NCI-H748 (cell line): ENCODE data around the gene MRPS33.
"Not testable (repeated sequence)": the region's sequence is repeated elsewhere in the genome, so short reads cannot be mapped to it uniquely, and the experiment has no call there.

Experiments
- DNase-seq: peaks from one replicate; lab custom pipeline; 2025; ENCODE audit not compliant: unreplicated experiment; lab: John Stamatoyannopoulos, UW

MRPS33 gene

DNA sequence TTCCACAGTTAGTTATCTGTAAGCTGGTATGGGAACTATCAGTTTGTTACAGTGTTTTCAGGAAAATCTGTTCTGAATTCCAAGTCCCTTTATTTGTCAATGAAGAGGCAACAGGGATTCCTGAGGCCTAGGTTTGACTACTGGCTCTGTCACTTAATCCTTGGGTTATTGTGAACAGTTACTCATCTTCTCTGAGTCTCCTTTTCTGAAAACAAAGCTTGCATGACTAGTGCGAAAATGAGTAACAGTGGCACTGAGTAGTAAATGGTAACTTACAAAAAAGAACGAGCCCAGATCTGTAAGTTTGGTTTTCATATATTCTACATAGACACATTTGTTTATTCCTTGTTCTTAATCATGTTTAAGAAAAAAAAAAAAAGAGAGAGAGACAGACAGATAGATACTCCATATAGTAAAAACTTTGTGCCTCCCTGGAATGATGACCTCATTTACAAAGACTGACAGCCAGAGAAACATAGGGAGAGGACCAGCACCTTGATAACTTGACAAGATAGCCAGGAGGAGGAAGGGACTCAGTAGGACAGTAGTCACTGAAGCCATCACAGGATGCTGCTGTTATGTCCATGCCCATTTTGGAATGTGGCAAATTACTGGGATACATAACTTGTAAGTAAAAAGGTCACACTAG, 1.9 kb downstream of the MRPS33 start:
- DNase-seq, result no peak

DNA sequence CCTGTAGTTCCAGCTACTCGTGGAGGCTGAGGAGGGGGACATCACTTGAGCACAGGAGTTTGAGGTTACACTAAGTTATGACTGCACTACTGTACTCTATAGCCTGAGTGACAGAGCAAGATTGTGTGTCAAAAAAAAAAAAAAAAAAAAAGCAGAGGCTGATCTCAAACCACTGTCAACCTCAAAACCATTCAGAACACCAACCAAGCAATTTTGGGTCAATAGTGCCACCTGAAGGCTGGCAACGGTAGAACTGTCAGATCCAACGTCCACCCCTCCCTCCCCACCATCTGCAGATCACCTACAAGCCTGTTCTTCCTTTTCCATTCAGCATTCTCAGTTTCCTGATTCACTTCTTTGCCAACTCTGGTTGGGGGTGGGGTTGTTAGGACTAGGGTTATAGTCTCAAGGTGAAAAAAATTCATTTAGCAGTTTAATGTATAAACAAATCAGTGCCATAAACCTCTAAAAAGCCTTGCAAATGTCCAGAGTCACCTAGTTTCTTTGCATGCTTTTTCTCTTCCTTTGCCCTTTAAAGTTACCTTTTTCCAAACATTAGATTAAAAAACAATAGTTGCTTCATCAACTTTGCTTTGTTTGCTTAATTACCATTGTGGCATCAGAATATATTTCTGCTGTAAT, 2.6 kb downstream of the MRPS33 start:
- peak; percentile 70 for DNase-seq

DNA sequence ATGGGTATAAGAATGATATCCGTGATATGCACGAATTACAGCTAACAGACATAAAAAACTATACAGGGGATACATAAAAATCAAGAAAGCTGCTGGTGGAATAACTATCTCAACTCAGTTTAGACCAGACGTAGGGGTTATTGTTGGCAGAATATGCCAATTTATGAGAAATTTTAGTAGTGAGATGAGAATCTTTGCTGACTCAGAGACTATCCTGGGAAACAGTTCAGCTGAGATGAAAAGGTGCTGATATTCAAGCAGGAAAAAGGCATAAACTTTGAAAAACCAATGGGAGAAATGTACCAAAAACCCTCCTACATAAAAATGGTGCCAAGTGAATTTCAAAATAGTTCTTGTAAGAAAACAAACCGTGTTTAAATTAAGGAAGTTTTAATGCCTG, 3.3 kb downstream of the MRPS33 start:
- DNase-seq, result no peak

DNA sequence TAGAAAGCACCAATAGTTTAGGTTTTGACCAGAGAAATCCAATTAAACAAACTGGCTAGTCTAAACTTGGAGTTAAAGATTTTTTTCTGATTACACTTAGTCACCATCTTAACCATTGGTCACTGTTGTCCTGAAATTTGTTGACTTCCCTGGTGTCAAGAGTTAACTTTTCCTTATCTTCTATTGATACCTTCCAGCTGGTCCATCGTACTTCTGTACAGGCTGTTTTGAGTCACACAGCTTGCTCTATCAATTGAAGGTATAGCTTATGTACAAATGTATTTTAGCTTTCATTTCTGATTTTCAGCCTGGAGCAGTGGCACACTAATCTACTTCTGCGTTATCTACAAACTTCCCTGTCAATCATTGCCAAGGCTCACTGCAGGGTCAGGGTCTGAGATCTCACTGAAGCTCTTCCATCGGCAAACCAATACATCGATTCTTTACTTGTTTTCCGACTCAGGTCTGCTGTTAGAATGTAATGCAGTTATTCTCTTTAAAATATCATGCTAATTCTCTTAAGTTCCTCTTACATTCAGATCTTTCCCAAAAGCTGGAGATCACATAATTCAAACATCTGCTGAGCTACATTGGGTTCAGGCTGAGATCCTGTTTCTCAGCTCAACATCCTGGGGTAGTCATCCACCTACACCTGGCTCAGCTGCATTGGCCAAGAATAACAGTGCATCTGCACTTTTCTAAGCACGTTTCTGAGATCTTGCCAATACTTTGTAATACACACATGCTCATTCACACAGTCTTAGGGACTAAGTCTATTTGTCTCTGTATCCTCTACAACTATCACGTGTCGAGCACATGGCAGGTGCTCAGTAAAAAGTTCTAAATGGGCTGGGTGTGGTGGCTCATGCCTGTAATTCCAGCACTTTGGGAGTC, 11.3 kb downstream of the MRPS33 start:
- DNase-seq, result no peak

DNA sequence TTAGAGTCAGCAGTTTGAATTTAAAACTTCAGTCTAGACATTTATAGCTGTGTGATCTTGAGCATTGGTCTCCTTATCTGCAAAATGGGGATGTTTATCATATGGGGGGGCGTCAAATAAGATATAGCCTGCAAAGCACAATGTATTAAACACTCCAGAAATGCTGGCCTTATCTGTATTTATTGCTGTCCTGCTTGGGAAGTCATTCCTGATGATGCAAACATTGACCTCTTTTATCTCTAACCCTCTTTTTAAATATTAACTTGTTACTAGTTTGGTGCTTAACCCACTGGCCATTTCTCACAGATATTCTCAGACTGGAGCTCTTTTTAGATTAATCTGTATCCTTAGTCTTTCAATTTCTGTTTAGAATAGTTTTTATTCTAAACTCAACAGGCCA, 13.2 kb downstream of the MRPS33 start:
- DNase-seq, result no peak

DNA sequence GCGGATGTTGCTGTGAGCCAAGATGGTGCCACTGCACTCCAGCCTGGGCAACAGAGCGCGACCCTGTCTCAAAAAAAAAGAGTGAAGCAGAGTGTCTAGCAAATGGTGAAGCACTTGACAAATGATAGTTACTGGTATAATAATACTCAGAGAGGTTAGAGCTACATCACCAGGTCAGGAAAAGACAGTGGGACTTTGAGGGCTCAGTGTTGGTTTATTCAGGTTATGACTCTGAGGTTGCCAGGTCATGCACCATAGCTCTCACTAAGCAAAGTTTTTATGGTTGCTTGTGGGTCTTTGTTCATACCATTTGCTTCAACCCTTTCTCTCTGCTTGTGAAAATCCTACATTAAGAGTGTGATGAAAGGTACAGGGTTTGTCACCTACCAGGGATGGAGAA, 13.6 kb downstream of the MRPS33 start:
- no peak for DNase-seq

DNA sequence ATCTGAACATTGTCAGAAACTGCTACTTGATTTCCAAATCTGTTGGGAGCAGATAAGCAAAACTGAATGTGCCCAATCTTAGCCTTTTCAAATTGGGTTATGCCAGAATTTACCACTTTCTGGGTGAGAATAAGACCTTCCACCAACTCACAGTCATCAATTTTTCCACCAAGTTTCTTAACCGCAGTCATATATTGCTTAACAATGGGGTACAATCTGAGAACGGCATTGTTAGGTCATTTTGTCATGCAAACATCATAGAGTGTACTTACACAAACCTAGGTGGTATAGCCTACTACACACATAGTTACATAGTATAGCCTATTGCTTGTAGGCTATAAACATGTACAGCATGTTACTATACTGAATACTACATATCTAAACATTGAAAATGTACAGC, 16.0 kb downstream of the MRPS33 start:
- DNase-seq, result no peak

DNA sequence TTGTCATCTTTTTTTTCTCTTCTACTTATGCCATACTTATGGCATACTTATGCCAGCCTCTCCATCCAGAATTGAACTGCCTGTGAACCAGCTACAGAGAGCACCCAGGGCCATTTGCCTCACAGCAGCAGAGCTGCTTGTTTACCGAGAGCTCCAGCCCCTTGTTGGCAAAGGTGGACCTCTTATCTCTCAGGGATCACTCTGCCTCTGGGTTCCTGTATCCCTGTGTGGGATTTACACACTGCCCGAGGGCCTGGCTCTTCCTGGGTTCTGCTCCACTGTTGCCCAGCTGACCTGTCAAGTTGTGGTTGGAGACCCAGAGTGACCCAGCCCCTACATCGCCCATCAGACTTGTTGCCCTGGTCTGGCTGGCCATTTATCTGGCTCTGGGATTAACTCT, 22.3 kb downstream of the MRPS33 start:
- DNase-seq, result no peak

DNA sequence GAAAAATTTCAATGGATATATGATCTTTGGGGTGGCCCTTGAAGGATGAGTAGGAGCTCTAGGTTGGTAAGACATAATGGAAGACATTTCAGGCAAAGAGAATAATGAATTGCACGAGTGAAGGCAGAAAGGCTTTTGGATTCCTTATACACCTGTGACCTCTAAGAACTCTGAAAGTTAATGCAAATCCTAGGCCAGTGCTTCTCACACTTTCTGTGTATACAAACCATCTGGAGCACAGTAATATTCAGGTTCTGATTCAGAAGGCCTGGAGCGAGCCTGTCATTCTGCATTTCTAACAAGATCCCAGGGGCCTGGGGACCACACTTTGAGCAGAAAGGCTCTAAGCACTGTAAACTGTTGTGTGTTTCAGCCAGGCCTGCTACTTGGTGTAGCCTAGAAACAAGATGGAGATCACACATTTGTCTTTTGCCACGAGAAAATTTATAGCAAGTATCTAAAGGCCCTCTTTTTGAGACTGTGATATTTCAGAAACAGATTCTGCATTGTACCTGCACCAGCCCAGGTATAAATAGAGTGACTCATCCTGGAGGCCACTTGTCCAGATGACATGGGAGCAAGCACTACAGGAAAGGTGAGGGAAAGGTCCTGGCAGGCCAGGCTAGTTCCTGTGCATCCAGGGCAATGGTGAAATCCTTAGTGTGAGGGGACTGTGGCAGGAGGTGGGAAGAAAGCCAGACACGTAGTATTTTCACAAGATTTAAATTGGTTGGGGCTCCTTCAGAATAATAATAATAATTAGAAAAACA, 24.4 kb downstream of the MRPS33 start:
- DNase-seq, result no peak

DNA sequence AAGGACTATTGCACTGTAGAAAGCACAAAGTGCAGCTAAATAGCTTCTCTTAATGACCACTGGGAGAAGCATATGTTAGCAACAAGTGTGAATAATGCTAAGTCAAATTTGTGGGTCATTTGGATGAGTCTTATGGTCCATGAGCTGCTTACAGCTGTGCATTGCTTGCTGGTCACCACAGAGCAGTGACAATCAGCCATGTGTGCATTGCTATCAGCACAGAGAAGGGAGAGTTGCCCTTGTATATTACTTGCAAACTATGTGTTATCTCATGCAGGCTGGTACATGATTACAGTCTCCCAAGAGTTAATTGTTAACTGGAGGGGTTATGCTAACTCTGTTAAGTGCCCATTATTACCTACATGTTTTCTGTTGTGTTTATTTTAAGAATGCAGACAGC, 25.7 kb downstream of the MRPS33 start:
- DNase-seq, result no peak

DNA sequence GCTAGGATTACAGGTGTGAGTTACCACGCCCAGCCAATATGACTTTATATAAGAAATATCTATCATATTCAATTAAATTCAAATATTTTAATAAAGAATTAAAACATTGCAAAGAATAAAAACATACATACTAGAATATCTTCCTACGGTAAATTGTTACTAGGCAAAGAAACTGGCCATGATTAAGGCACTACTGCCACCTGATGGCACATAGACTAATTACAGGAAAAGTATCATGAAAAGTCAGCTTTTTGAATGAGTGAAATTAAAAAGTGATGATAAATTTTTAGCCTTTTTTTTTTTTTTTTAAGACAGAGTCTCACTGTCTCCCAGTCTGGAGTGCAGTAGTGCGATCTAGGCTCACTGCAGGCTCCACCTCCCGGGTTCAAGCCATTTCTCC, 30.9 kb downstream of the MRPS33 start:
- DNase-seq, result no peak

DNA sequence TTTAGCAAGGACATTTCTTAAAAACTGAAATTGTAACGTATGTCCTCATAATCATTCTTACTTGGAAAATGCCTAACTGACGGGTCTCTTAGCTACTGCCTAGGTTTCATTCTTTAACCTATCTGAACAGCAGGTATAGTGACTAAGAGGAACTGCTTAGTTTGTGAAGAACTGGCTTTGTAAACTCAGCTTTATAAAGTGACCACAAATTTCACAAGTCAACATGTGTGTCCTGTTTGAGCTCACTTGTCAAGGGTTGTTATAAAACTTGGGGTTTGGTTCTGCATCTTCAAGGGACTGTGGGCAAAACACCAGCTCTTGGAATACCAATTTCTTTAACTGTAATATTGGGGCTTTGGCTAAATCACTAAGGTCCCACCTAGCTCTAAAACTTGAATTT, 32.2 kb downstream of the MRPS33 start:
- no peak for DNase-seq

DNA sequence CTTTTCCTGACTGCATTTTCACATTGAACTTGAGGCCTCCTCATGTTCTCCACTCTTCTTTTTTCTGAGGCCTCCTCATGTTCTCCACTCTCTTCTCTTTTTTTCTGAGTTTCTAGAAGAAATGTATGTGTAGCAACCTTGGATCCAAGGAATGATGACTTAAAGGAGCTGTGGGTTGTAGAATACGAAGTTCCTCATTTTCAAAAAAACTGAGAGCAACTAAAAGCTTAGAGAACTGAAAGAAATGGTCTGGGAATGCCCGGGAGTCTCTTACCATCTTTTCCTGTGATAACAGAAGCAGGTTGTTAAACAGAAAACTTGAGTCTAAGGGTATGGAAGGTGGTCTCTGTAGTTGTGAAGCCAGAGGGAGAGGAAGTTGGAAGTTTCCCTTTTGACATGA, 32.8 kb downstream of the MRPS33 start:
- DNase-seq, result no peak

DNA sequence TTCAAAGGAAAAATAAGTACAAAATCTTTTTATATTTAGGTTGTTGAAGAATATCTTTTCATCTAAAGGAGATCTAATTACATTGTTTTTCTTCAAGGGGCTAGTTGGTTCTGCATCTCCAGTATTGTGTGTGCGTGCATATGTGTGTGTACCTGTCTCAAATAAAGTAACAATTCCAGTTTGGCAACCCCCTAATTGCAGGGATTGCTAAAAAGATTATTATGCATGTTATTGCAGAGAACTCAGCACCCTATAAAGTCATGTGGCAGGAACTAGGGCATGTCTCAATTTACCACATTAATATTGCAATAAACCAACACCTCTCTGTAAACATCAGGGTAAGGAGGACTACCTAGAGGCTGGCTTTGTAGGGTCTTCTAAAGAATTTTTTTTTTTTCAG, 37.0 kb downstream of the MRPS33 start:
- peak; percentile 70 for DNase-seq

DNA sequence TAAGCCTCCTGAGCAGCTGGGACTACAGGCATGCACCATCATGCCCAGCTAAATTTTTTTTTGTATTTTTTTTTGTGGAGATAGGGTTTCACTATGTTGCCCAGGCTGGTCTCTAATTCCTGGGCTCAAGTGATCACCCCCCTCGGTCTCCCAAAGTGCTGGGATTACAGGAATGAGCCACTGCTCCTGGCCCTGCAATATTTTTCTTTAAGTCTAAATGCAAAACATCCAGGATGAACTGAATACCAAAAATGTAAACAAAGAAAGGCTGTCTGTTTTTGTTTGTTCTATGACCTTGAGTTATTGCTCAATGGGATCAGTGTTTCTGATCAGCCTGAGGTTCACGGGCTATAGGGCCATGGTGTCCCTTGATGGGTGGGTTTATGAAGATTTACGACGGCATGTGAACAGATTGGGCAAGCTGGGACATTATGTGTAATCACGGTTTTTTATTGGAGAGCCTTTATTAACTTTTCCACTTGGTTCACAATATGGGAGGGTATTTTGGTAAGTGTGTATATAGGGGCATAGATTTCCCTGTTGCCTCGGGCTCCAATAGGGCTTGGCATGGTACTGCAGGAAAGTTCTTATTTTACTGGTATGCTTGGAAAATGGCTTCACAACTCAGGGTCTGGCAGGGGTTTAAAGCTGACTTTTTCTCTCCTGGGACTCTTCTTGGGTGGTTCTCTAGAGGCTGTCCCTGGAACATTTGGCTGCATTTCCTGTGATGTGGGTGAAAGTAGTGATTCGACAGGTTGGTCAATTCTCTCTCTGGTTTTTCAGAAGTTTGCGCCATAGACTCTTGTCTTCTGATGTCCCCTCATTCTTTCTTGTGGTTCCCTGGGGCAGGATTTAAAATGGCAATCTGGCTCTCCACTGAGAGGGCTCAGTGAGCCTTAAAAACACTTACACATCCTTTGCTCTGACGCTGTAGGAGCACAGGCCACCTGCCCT, 41.6 kb downstream of the MRPS33 start:
- no peak for DNase-seq

DNA sequence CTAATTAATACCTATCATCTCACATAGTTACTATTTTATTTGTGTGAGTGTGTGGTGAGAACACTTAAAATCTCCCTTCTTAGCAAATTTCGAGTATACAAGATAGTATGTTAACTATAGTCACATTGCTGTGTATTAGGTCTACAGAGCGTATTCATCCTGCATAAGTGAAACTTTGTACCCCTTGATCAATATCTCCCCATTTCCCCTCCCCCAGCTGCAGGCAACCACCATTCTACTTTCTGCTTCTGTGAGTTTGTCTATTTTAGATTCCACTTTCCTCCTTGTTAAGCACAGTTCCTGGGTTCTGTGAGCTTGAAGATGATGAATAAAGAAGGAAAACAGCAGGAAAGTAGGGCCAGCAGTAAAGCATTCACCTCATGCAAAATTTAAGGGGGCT, 42.4 kb downstream of the MRPS33 start:
- no peak for DNase-seq

DNA sequence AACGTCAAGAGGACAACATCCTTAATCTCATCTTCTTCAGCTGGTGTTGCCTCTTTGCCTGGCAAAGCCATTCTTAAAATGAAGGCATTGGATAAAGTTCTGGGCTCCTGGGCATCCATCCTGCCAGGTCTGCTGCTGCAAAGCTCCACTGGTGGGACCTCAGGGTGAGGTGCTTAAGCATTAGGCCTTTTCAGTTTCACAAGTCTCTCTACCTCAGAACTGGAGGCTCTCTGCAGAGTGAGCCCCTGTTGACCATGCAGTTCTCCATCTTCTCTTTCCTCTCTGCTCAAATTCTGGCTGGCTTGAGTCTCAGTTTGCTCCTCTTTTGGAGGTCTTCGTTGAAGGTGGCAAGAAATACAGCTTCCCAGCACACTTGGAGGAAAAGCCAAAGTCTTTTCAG, 47.3 kb downstream of the MRPS33 start:
- DNase-seq, result no peak

DNA sequence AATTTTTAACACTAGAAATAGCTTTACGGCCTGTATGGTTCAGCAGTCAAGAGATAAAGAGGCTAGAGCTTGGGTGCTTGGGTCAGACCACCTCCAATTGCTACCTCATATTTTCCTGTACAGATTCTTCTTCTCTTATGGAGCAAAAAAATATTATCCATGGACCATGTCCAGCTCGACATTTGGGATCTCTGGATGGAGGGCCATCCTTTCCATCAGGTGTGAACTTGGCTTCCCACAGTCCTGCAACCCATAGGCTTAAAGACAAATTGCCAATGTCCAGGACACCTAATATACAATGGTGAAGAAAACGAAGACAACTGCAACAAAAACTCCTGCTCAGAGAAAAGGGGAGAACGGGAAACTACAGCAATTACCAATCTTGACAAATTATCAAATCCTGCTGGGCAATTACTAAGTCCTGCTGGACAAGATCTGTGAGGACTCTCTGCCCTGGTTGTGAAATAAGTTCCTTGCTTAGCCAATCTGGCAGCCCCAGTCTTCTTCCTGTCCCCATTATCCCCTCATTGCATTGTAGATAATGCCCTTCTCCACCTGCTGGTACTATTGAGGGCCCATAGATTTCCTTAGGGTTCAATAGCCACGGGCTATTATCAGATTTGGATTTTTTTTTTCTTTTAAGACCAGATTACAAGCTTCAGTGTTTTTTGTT, 48.1 kb downstream of the MRPS33 start:
- DNase-seq, result no peak

DNA sequence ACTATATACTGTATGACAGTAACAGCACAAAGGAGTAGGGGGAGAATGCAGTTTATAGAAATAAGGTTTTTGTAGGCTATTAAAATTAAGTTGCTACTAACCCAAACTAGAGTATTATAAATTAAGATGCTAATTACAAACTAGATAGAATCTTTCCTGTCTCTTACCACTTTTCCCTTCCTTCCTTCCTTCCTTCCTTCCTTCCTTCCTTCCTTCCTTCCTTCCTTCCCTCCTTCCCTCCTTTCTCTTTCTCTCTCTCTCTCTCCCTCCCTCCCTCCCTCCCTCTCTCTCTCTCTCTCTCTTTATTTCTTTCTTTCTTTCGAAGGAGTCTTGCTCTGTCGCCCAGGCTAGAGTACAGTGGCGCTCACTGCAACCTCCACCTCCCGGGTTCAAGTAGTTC, 53.6 kb downstream of the MRPS33 start:
- no peak for DNase-seq

DNA sequence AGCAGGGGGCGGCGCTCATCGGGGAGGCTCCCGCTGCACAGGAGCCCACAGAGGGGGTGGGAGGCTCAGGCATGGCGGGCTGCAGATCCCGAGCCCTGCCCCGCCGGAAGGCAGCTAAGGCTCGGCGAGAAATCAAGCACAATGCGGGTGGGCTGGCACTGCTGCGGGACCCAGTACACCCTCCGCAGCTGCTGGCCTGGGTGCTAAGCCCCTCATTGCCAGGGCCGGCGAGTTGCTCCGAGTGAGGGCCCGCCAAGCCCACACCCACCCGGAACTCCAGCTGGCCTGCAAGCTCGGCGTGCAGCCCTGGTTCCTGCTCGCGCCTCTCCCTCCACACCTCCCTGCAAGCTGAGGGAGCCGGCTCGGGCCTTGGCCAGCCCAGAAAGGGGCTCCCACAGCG, 57.8 kb downstream of the MRPS33 start:
- not testable (repeated sequence) for DNase-seq
